Naive B cell (primary cell): ENCODE measurements around the gene KRT5. TPM values are rescaled to one million over a fixed set of nuclear protein-coding genes. Genes with fewer than 3 reads are reported as not detected.

ENCODE experiments used
- polyA plus RNA-seq, 6 donors: library from polyadenylated mRNA; unstranded; fragments of 300-500 nt; fragmentation: Illumina TruSeq; gene quantifications; one replicate each; pipeline ENCODE4 v1.2.3, GENCODE V29; 2021; ENCODE audit warnings: low read depth in 6 of 6

KRT5 gene
- polyA plus RNA-seq, 6 donors from 2014 or later = not detected

Other genes starting within 250 kb of the KRT5 start
- not detected for gene KRT86, start 245.7 kb downstream of the KRT5 start, polyA plus RNA-seq
- gene KRT81, start 228.9 kb downstream of the KRT5 start, polyA plus RNA-seq = not detected
- gene KRT83, start 199.0 kb downstream of the KRT5 start, polyA plus RNA-seq = not detected
- gene KRT85, start 152.9 kb downstream of the KRT5 start, polyA plus RNA-seq = not detected
- gene KRT84, start 134.7 kb downstream of the KRT5 start, polyA plus RNA-seq = not detected
- not detected for gene KRT82, start 114.1 kb downstream of the KRT5 start, polyA plus RNA-seq
- gene KRT75, start 86.0 kb downstream of the KRT5 start, polyA plus RNA-seq = not detected
- gene KRT6B, start 68.2 kb downstream of the KRT5 start, polyA plus RNA-seq = not detected
- gene KRT6C, start 46.6 kb downstream of the KRT5 start, polyA plus RNA-seq = not detected
- gene KRT6A, start 27.1 kb downstream of the KRT5 start, polyA plus RNA-seq = not detected
- gene KRT71, start 32.8 kb upstream of the KRT5 start, polyA plus RNA-seq = not detected
- not detected for gene KRT74, start 53.4 kb upstream of the KRT5 start, polyA plus RNA-seq
- gene KRT72, start 81.1 kb upstream of the KRT5 start, polyA plus RNA-seq = not detected
- not detected for gene KRT73, start 98.2 kb upstream of the KRT5 start, polyA plus RNA-seq
- gene KRT2, start 131.8 kb upstream of the KRT5 start, polyA plus RNA-seq = not detected
- gene KRT1, start 160.0 kb upstream of the KRT5 start, polyA plus RNA-seq = under 1 TPM in 1 of 6 donors, not detected in 5; 0.44 TPM
- gene KRT77, start 183.1 kb upstream of the KRT5 start, polyA plus RNA-seq = not detected